Colonic mucosa (tissue), 4 donors: ENCODE data around the gene MYLK. TPM values are rescaled to one million over a fixed set of nuclear protein-coding genes. Genes with fewer than 3 reads are reported as not detected.

ENCODE experiments used
- DNase-seq: peaks from one replicate; pipeline ENCODE4 v3.0.0-alpha.2; 2020
- H3K27ac ChIP-seq: fragments of 200-600 bp; one replicate; pipeline ENCODE4 v1.8.0; 2021
- H3K27me3 ChIP-seq: fragments of 200-600 bp; one replicate; pipeline ENCODE4 v1.8.0; 2021
- H3K36me3 ChIP-seq: fragments of 200-600 bp; one replicate; pipeline ENCODE4 v1.8.0; 2021
- H3K4me1 ChIP-seq: fragments of 200-600 bp; one replicate; pipeline ENCODE4 v1.8.0; 2021; ENCODE audit warnings: mild to moderate bottlenecking
- H3K4me3 ChIP-seq: fragments of 200-600 bp; one replicate; pipeline ENCODE4 v1.8.0; 2021
- H3K9ac ChIP-seq, 2 donors: one replicate each; pipeline ENCODE4 v1.7.0; 2013; ENCODE audit warnings: control low read depth in 2 of 2, low read depth in 2 of 2, low read length in 2 of 2
- H3K9me3 ChIP-seq: fragments of 200-600 bp; one replicate; pipeline ENCODE4 v1.8.0; 2021
- CTCF ChIP-seq: fragments of 200-600 bp; IDR thresholded peaks from one replicate; pipeline ENCODE4 v1.8.0; 2022; ENCODE audit warnings: antibody characterized with exemption, mild to moderate bottlenecking
- intact Hi-C: fragments of 100-400 bp; cut with DNase I; formaldehyde crosslinking; loops from one replicate; pipeline ENCODE4 v1.14.1; 2022
- total RNA-seq, 2 donors: library from RNA; stranded (reverse); fragmentation: NEBNext Ultra II Directional in 1 of 2; extraction: Animal tissue kit (Norgen Biotek cat#: 25700) in 1 of 2; gene quantifications; one replicate each; pipeline ENCODE4 v1.2.1, GENCODE V29; 2021
- donor health status: healthy.
- donor health status: DM: no; HTN: no; CAD: no.
- donor health status: DM: no; HTN: no; CAD: no.

MYLK gene
- total RNA-seq, 2 donors from 2014 or later: 58.8 to 267 TPM

- Histone ChIP-seq H3K27me3 (no peaks in the 10 kb centered on the region), H3K9me3 (no peaks in the 10 kb centered on the region), H3K9ac (no peak overlapping the region), H3K4me1 (peaks cover 9% of the 10 kb centered on the region), H3K4me3 (no peak overlapping the region), H3K36me3 (no peaks in the 10 kb centered on the region), H3K27ac (no peak overlapping the region)
- no peak for DNase-seq
- intact Hi-C loops: no loop called here
- no peak for TF ChIP-seq CTCF
These were observed 297.2 kb downstream of the MYLK start for GRCh38 chr3:123586968-123587367.

- Histone ChIP-seq H3K9me3 (no peaks in the 10 kb centered on the region), H3K36me3 (no peaks in the 10 kb centered on the region), H3K27ac (peak overlapping the region; percentile 92), H3K4me3 (peak overlapping the region; percentile 92), H3K4me1 (peaks cover 9% of the 10 kb centered on the region), H3K9ac (peak overlapping the region; percentile 19 to 98), H3K27me3 (no peaks in the 10 kb centered on the region)
- peak; percentile 75 for DNase-seq
- no peak for TF ChIP-seq CTCF
- intact Hi-C loops: no loop called here
These were observed 298.0 kb downstream of the MYLK start for GRCh38 chr3:123586131-123586530.

- Histone ChIP-seq H3K9me3 (no peaks in the 10 kb centered on the region), H3K27ac (peak within 1 kb of the TSS; percentile 92), H3K36me3 (no peaks in the 10 kb centered on the region), H3K4me3 (peak within 1 kb of the TSS; percentile 92), H3K27me3 (no peaks in the 10 kb centered on the region), H3K9ac (peak within 1 kb of the TSS; percentile 83 to 98), H3K4me1 (peaks cover 9% of the 10 kb centered on the region)
- intact Hi-C loops: no loop called here
- no peak for TF ChIP-seq CTCF
- peak; percentile 97 for DNase-seq
These were observed 298.9 kb downstream of the MYLK start, which contains the start of gene HACD2 for GRCh38 chr3:123584988-123585937. Gene HACD2, minus strand, starts transcription at chr3:123585053. Its CDS starts 26 bp downstream, at chr3:123585027.

GRCh38 chr3:123584284-123584987 lies 299.7 kb downstream of the MYLK start:
- Histone ChIP-seq H3K4me1 (peaks cover 9% of the 10 kb centered on the region), H3K27me3 (no peaks in the 10 kb centered on the region), H3K9ac (peak overlapping the region; percentile 83 to 98), H3K9me3 (no peaks in the 10 kb centered on the region), H3K27ac (peak overlapping the region; percentile 92), H3K36me3 (no peaks in the 10 kb centered on the region), H3K4me3 (peak overlapping the region; percentile 92)
- no peak for TF ChIP-seq CTCF
- intact Hi-C loops: no loop called here
- DNase-seq: peak; percentile 56

GRCh38 chr3:123583561-123583960 lies 300.6 kb downstream of the MYLK start:
- Histone ChIP-seq H3K27me3 (no peaks in the 10 kb centered on the region), H3K36me3 (no peaks in the 10 kb centered on the region), H3K9ac (no peak overlapping the region), H3K4me3 (peak overlapping the region; percentile 92), H3K9me3 (no peaks in the 10 kb centered on the region), H3K4me1 (peaks cover 9% of the 10 kb centered on the region), H3K27ac (no peak overlapping the region)
- no peak for DNase-seq
- intact Hi-C loops: no loop called here
- TF ChIP-seq CTCF: no peak
